Adipose tissue (tissue), 3 donors: ENCODE measurements around the gene TEP1. TPM values are rescaled to one million over a fixed set of nuclear protein-coding genes. Genes with fewer than 3 reads are reported as not detected.
"Not testable (repeated sequence)": the region's sequence is repeated elsewhere in the genome, so short reads cannot be mapped to it uniquely, and the experiment has no call there.

Experiments
- H3K27ac ChIP-seq: one replicate; pipeline ENCODE4 v1.5.1; 2013; ENCODE audit warnings: low read depth, low read length
- WGBS, 3 donors: extraction: QIAGEN DNeasy Blood & Tissue Kit; methylation state at CpG; one replicate each; pipeline ENCODE4 v1.1.7; 2013; 5-methylcytosine and 5-hydroxymethylcytosine counted together
- polyA plus RNA-seq, 3 donors: library from polyadenylated mRNA; stranded (reverse); fragments of 200-250 nt; gene quantifications; one replicate each; pipeline ENCODE4 v1.2.3, GENCODE V29; 2013
- donor health status: healthy with polysubstance abuse.
- donor health status: Bipolar disorder and iron deficiency.
- donor health status: healthy.

The TEP1 gene
- polyA plus RNA-seq, 3 donors = 5.4 to 16.2 (median 14.6) TPM

- H3K27ac ChIP-seq = no peak overlapping the region
Measured at GRCh38 chr14:20365928-20366327, 47.4 kb downstream of the TEP1 start.

- WGBS, 3 donors = 33 to 74% (median 47%) methylated on average over 3 of the region's 3 CpGs
- H3K27ac ChIP-seq = not testable (repeated sequence)
Measured at GRCh38 chr14:20358474-20358873, 54.8 kb downstream of the TEP1 start.

GRCh38 chr14:20356422-20356821, 56.9 kb downstream of the TEP1 start:
- 88 to 94% (median 89%) methylated on average over 3 of the region's 3 CpGs for WGBS, 3 donors
- no peak overlapping the region for H3K27ac ChIP-seq

GRCh38 chr14:20350860-20351259, 62.4 kb downstream of the TEP1 start:
- no peak overlapping the region for H3K27ac ChIP-seq

GRCh38 chr14:20350282-20350681, 63.0 kb downstream of the TEP1 start:
- no peak overlapping the region for H3K27ac ChIP-seq
- 92 to 93% (median 92%) methylated on average over 2 of the region's 2 CpGs for WGBS, 3 donors

GRCh38 chr14:20347747-20348146, 65.6 kb downstream of the TEP1 start:
- 94 to 99% (median 97%) methylated on average over 3 of the region's 3 CpGs for WGBS, 3 donors
- H3K27ac ChIP-seq = no peak overlapping the region

GRCh38 chr14:20346713-20347112, 66.6 kb downstream of the TEP1 start:
- no peak overlapping the region for H3K27ac ChIP-seq
- WGBS, 3 donors = 100% methylated on average over 1 of the region's 1 CpG

- 94 to 97% (median 96%) methylated on average over 1 of the region's 1 CpG for WGBS, 3 donors
Measured at GRCh38 chr14:20345366-20345765, 67.9 kb downstream of the TEP1 start.

GRCh38 chr14:20343862-20344220, 69.5 kb downstream of the TEP1 start:
- H3K27ac ChIP-seq = no peak overlapping the region
- 0 to 3% (median 3%) methylated on average over 3 of the region's 3 CpGs for WGBS, 3 donors

More at GRCh38 chr14:20345366-20345765, 67.9 kb downstream of the TEP1 start:
- no peak overlapping the region for H3K27ac ChIP-seq

- no peak within 1 kb of the TSS for H3K27ac ChIP-seq
- 0% methylated on average over 50 of the region's 50 CpGs for WGBS, 3 donors
Measured at GRCh38 chr14:20343092-20343861, 70.0 kb downstream of the TEP1 start, which contains the start of gene PARP2. PARP2 (plus strand) TSS chr14:20343635; CDS start chr14:20343642, 7 bp downstream.

- H3K27ac ChIP-seq = no peak overlapping the region
- WGBS, 3 donors = 47 to 63% (median 60%) methylated on average over 2 of the region's 2 CpGs
Measured at GRCh38 chr14:20341646-20342045, 71.7 kb downstream of the TEP1 start.

GRCh38 chr14:20341032-20341431, 72.3 kb downstream of the TEP1 start:
- H3K27ac ChIP-seq = not testable (repeated sequence)
- WGBS, 3 donors = 91 to 97% (median 96%) methylated on average over 4 of the region's 4 CpGs

- H3K27ac ChIP-seq = no peak overlapping the region
- 57 to 79% (median 75%) methylated on average over 7 of the region's 7 CpGs for WGBS, 3 donors
Measured at GRCh38 chr14:20334017-20334416, 79.3 kb downstream of the TEP1 start.

GRCh38 chr14:20333494-20333841, 79.8 kb downstream of the TEP1 start:
- no peak overlapping the region for H3K27ac ChIP-seq
- 2 to 13% (median 9%) methylated on average over 3 of the region's 3 CpGs for WGBS, 3 donors

- peak within 1 kb of the TSS; percentile 51 for H3K27ac ChIP-seq
- 0 to 1% (median 0%) methylated on average over 19 of the region's 19 CpGs for WGBS, 3 donors
Measured at GRCh38 chr14:20332788-20333493, 80.4 kb downstream of the TEP1 start, which contains the start of gene CCNB1IP1. CCNB1IP1 (minus strand) TSS chr14:20333279; CDS start chr14:20316523, 16,756 bp downstream.

- H3K27ac ChIP-seq = no peak overlapping the region
- WGBS, 3 donors = 1 to 14% (median 5%) methylated on average over 4 of the region's 4 CpGs
Measured at GRCh38 chr14:20332431-20332787, 80.9 kb downstream of the TEP1 start.

- H3K27ac ChIP-seq = no peak overlapping the region
- 27 to 77% (median 72%) methylated on average over 2 of the region's 2 CpGs for WGBS, 3 donors
Measured at GRCh38 chr14:20331053-20331613, 82.2 kb downstream of the TEP1 start.

- H3K27ac ChIP-seq = no peak overlapping the region
- WGBS, 3 donors = 38 to 90% (median 57%) methylated on average over 2 of the region's 2 CpGs
Measured at GRCh38 chr14:20329355-20329754, 83.9 kb downstream of the TEP1 start.

GRCh38 chr14:20328705-20329104, 84.6 kb downstream of the TEP1 start:
- WGBS, 3 donors = 46 to 53% (median 50%) methylated on average over 2 of the region's 2 CpGs
- no peak overlapping the region for H3K27ac ChIP-seq
